ENCODE data around the gene DUOXA2.

Gene DUOXA2

DNA sequence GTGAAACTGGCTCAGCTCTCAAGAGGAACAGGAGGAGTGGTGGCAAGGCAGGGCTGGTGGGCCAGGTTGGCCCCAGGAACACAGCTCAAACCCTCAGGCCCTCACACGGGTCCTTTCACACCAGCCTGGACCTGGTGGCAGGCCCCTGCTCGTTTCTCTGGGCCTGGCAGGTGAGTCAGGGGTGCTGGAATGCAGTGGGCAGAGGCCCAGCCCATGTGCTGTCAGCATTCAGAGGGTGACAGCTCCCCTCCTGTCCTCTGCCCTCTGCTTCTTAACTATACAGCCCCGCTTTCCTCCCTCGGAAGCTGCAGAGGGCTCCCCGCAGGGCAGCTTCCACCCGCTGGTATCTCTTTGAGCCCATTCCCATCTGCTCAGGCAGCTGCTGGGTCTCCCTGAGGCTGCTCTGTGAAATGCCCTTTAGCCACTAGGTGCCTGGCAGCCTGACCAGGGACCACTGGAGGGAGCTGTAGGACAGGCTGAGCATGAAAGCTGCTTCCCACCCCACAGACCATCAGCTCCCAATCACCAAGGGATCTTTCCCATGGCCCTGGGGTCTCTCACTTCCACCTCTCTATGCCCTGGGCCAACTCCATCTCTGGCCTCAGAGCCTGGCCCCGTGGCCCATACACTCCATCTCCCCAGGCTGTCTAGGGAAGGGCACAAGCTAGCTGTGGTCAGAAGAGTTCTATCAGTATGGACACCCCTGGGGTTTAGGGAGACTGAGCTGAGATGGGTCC is 48.8 kb downstream of the DUOXA2 start:
- peak; percentile 55 for DNase-seq (ENCODE audit: low spot score)

DNA sequence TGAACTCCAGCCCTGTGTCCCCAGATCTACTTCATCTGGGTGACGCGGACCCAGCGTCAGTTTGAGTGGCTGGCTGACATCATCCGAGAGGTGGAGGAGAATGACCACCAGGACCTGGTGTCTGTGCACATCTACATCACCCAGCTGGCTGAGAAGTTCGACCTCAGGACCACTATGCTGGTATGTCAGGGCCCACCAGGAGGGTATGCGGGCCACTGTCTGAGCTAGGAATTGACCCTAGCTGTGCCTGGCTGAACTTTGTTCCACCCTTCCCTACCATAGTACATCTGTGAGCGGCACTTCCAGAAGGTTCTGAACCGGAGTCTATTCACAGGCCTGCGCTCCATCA is 49.4 kb downstream of the DUOXA2 start:
- no peak for DNase-seq (ENCODE audit: low spot score)

DNA sequence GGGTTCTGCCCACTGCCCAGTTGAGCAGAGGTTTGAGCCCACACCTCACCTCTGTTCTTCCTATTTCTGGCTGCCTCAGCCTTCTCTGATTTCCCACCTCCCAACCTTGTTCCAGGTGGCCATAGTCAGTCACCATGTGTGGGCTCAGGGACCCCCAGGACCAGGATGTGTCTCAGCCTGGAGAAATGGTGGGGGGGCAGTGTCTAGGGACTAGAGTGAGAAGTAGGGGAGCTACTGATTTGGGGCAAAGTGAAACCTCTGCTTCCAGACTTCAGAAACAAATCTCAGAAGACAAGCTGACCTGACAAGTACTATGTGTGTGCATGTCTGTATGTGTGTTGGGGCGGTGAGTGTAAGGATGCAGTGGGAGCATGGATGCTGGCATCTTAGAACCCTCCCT is 50.8 kb downstream of the DUOXA2 start:
- DNase-seq (ENCODE audit: low spot score): no peak

DNA sequence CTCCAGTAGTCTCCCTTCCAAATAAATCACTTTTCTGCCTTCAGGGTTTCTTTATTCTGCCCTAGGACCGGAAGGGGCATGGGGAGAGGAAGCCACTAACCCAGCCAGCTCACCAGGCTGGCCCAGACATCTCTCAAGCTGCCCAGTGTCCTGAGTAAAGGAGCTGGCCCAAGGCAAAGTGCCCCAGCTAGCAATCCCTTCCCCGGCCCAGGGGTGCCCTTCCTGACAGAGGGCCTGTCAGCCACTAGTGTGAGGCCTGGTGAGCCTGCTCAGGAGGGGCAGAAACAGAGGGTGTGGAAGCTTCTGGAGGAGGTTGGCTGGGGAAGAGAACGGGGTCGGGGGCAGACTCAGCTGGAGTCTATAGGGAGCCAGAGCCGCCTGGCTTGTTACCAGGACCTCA is 51.4 kb downstream of the DUOXA2 start:
- DNase-seq (ENCODE audit: low spot score): no peak

DNA sequence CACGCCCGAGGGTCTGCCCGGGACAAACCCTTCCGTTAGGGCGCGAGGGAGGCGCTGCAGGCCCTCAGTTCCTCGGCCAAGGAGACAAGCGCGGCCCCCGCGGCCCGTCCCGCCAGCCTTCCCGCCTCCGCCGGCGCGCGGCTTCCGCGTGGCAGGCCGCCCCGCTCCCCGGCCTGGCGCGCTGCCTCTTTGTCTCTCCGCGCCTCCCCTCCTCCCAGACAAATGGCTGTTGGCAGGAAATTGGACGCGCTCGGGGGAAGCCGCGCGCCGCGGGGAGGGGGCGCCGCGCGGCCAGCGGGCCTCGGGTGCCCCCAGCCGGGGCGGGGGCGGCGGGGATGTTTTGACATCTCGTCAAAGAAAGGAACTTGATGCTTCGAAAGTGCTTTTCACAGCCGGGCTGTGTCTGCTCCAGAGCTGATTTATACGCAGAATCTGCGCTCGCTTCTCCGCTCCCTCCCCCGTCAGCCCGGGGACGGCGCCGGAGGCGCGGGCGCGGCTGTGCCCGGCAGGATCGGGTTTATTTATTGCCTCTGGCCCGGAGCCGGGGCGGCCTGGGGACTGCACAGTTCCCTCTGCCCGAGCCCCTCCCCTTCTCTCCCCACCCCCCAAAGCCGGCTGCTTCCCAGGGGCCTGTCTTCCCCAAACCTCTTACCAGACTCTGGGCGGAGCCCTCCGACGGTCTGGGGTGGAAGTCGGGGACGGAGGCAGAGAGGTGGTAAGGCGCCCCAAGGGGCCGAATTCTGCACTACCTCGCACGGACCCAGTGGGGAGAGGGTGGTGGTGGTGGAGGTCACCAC is 52.9 kb downstream of the DUOXA2 start:
- peak; percentile 84 for DNase-seq (ENCODE audit: low spot score)

DNA sequence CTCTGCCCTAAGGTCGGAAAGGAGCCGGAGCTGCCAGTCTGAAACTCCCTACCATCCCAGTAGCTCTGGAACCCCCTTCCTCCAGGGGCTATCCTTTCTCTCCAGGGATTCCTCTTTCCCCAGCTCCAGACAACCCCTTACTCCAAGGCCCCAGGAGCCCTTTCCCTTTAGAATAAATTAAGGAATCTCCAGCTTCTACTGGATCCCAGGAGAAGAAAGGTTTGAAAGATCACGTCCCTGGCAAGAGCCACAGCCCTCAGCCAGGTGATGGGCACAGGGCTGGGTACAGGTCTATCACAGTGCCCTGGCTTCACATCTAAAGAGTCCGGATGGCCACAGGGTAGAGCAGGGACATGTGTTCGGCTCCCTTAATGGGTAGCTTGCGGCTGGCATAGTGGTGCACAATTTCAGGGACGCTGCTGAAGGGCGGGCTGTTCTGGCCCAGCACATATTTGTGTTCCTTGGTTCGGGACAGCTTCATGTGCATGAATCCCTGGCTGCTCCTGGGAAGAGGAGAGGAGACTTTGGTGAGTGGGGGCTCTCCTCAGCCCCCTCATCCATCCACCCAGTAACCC is 53.6 kb downstream of the DUOXA2 start:
- DNase-seq (ENCODE audit: low spot score): no peak
